ENCODE results near the gene SIRT2. TPM values are rescaled to one million over a fixed set of nuclear protein-coding genes. Genes with fewer than 3 reads are reported as not detected.

SIRT2 gene
- total and polyA plus RNA-seq, 2 of the 8 experiments (the other 6 are each of a cell fraction or from before 2014, with no cell fraction given): 6.5 to 10.0 TPM

DNA sequence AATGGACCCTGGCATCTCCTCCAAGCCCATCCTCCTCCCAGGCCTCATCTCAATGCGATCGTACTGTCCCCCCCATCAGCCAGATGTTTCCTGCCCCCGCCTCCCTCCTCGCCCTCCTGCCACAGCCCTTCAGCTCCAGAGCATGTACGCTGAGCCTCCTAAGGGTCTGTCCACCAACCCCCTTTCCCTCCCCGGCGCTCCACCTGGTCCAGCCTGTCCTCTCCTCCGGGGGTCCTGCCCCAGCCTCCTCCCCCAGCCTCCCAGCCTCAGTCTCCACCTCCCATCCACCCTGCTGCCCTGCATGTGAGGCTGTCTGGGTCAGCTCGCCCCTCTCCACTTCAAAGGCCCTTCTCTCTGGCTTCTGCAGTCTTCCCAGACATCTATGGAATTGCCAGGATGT lies 4.5 kb downstream of the SIRT2 start (continued):
- TF ChIP-seq, protein P1, sequence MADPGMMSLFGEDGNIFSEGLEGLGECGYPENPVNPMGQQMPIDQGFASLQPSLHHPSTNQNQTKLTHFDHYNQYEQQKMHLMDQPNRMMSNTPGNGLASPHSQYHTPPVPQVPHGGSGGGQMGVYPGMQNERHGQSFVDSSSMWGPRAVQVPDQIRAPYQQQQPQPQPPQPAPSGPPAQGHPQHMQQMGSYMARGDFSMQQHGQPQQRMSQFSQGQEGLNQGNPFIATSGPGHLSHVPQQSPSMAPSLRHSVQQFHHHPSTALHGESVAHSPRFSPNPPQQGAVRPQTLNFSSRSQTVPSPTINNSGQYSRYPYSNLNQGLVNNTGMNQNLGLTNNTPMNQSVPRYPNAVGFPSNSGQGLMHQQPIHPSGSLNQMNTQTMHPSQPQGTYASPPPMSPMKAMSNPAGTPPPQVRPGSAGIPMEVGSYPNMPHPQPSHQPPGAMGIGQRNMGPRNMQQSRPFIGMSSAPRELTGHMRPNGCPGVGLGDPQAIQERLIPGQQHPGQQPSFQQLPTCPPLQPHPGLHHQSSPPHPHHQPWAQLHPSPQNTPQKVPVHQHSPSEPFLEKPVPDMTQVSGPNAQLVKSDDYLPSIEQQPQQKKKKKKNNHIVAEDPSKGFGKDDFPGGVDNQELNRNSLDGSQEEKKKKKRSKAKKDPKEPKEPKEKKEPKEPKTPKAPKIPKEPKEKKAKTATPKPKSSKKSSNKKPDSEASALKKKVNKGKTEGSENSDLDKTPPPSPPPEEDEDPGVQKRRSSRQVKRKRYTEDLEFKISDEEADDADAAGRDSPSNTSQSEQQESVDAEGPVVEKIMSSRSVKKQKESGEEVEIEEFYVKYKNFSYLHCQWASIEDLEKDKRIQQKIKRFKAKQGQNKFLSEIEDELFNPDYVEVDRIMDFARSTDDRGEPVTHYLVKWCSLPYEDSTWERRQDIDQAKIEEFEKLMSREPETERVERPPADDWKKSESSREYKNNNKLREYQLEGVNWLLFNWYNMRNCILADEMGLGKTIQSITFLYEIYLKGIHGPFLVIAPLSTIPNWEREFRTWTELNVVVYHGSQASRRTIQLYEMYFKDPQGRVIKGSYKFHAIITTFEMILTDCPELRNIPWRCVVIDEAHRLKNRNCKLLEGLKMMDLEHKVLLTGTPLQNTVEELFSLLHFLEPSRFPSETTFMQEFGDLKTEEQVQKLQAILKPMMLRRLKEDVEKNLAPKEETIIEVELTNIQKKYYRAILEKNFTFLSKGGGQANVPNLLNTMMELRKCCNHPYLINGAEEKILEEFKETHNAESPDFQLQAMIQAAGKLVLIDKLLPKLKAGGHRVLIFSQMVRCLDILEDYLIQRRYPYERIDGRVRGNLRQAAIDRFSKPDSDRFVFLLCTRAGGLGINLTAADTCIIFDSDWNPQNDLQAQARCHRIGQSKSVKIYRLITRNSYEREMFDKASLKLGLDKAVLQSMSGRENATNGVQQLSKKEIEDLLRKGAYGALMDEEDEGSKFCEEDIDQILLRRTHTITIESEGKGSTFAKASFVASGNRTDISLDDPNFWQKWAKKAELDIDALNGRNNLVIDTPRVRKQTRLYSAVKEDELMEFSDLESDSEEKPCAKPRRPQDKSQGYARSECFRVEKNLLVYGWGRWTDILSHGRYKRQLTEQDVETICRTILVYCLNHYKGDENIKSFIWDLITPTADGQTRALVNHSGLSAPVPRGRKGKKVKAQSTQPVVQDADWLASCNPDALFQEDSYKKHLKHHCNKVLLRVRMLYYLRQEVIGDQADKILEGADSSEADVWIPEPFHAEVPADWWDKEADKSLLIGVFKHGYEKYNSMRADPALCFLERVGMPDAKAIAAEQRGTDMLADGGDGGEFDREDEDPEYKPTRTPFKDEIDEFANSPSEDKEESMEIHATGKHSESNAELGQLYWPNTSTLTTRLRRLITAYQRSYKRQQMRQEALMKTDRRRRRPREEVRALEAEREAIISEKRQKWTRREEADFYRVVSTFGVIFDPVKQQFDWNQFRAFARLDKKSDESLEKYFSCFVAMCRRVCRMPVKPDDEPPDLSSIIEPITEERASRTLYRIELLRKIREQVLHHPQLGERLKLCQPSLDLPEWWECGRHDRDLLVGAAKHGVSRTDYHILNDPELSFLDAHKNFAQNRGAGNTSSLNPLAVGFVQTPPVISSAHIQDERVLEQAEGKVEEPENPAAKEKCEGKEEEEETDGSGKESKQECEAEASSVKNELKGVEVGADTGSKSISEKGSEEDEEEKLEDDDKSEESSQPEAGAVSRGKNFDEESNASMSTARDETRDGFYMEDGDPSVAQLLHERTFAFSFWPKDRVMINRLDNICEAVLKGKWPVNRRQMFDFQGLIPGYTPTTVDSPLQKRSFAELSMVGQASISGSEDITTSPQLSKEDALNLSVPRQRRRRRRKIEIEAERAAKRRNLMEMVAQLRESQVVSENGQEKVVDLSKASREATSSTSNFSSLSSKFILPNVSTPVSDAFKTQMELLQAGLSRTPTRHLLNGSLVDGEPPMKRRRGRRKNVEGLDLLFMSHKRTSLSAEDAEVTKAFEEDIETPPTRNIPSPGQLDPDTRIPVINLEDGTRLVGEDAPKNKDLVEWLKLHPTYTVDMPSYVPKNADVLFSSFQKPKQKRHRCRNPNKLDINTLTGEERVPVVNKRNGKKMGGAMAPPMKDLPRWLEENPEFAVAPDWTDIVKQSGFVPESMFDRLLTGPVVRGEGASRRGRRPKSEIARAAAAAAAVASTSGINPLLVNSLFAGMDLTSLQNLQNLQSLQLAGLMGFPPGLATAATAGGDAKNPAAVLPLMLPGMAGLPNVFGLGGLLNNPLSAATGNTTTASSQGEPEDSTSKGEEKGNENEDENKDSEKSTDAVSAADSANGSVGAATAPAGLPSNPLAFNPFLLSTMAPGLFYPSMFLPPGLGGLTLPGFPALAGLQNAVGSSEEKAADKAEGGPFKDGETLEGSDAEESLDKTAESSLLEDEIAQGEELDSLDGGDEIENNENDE (IDR thresholded peaks at IDR 0.05; ENCODE audit: insufficient replicate concordance, low read length): no peak
- no peak for TF ChIP-seq TCF12 (IDR thresholded peaks at IDR 0.05; ENCODE audit: low read depth, low read length)
- no peak for TF ChIP-seq RNF2 (IDR thresholded peaks at IDR 0.05; ENCODE audit: borderline replicate concordance, low read depth, low read length, missing control alignments, poor library complexity, severe bottlenecking)
- TF ChIP-seq SP1 (IDR thresholded peaks at IDR 0.05; ENCODE audit: low read depth, low read length): no peak
- no peak for TF ChIP-seq HDAC6 (IDR thresholded peaks at IDR 0.05; ENCODE audit: low read depth, low read length)
- TF ChIP-seq SIN3A (conservative IDR thresholded peaks at IDR 0.05 in 1 of 2, IDR thresholded peaks at IDR 0.05 in 1 of 2; ENCODE audit: low read depth in 1 of 2, low read length in 2 of 2): no peak
- no peak for TF ChIP-seq KDM4A (IDR thresholded peaks at IDR 0.05; ENCODE audit: low read depth, low read length, severe bottlenecking)
- no peak for TF ChIP-seq TEAD4 (IDR thresholded peaks at IDR 0.05; ENCODE audit: low read depth, low read length)

All from H1 (cell line).